GM21515 (cell line): Measurements from ENCODE around the gene GALNT11.

Experiments used
- ATAC-seq: cut with Tn5 transposase; IDR thresholded peaks from one replicate; pipeline ENCODE4 v1.9.1; 2021; ENCODE audit not compliant: unreplicated experiment

GALNT11 gene

GRCh38 chr7:152115021-152115718, 89.7 kb downstream of the GALNT11 start:
- no peak for ATAC-seq

DNA sequence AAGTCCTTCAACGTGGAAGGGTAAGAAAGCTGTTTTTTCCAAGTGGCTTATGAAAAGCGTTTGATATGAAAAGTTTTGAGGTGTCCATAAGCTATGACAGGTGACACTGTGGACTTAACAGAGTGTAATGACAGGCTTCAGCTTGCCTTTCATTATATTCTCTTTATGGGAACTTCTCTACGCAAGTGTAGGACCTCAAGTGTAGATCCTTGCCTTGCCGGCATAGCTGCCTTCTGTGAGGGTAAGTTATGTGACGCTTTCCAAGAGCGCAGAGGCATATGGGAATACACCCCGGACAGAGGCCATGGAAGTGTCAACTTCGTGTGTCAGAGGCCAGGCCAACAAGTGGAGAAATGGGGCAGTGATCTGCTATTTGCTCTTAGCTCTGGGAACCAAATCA, 91.9 kb downstream of the GALNT11 start:
- no peak for ATAC-seq

DNA sequence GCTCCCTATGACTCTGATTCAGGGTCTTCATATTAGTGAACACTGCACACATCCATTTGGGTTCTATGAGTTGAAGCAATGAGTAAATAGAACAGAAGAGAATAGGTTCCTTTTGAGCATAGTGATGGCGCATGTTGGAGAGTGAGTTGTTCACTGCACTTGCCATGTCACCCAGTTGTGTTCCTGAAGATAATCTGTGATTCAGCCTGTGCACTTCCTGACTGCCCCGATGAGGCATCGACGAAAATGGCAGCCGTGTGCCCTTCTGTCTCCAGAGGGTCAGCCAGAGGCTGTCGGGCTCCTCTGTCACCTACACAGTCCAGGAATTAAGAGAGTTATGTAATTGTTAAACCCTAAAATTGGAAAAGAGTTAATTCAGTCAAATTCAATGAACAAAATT, 94.7 kb downstream of the GALNT11 start:
- ATAC-seq = no peak

DNA sequence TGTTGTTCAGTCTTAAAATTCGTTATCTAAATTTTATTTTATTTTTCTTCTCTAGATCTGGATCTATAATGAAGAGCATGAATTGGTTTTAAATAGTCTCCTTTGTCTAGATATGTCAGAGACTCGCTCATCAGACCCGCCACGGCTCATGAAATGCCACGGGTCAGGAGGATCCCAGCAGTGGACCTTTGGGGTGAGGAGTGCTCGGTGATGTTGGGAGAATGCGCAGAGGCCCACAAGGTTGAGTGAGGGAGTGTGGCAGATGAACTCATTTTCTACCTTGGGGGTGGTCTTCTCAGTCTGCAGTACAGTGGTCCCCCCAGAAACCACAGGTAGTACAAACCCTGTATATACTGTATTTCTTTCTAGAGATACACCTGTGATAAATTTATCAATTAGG, 95.3 kb downstream of the GALNT11 start:
- ATAC-seq = no peak

- no peak for ATAC-seq
These were observed 96.0 kb downstream of the GALNT11 start for GRCh38 chr7:152121432-152121831.

- ATAC-seq = no peak
These were observed 97.1 kb downstream of the GALNT11 start for GRCh38 chr7:152122540-152122939.

DNA sequence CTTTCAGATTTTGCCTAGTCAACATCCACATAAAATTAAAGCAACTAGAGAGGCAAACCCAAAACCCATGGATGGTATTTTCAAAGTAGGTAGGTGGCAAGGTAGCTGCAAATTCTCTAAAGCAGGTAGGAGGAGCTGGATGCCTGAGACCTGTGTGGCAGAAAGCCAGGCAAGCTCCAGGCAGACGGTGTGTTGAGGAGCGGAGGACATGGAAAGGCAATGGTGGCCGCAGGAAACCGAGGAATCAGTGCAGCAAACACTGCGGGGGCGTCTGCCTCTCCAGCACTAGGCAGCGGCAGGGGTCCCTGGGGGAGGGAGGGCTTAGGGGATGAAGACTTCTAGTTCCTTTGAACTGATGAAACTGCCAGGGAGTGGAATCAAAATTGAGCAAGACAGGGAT, 101.3 kb downstream of the GALNT11 start:
- ATAC-seq = no peak

- no peak for ATAC-seq
These were observed 101.8 kb downstream of the GALNT11 start for GRCh38 chr7:152127229-152127628.

- ATAC-seq = no peak
These were observed 102.8 kb downstream of the GALNT11 start for GRCh38 chr7:152128252-152128651.

- ATAC-seq = no peak
These were observed 103.4 kb downstream of the GALNT11 start for GRCh38 chr7:152128741-152129461.

DNA sequence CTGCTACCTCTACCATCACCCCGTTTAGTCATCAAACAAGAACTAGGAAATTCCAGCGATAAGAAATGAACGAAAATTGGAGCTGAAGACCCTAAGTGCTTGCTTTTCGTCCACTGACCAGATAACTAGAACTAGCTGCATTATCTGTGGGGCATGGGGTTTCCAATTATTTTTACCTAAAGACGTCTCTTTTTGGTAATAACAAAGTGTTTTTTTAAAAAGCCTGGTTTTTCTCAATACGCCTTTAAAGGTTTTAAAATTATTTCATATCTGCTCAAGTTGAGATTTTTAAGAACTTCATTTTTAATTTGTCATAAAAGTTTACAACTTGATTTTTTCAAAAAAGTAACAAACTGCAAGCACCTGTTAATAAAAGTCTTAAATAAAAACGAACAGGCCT, 104.2 kb downstream of the GALNT11 start:
- no peak for ATAC-seq

- no peak for ATAC-seq
These were observed 105.5 kb downstream of the GALNT11 start for GRCh38 chr7:152130658-152131590.

GRCh38 chr7:152131981-152132494, 106.6 kb downstream of the GALNT11 start:
- ATAC-seq = no peak

GRCh38 chr7:152132812-152133211, 107.3 kb downstream of the GALNT11 start:
- ATAC-seq = no peak

- no peak for ATAC-seq
These were observed 108.3 kb downstream of the GALNT11 start for GRCh38 chr7:152133804-152134203.

GRCh38 chr7:152136686-152137085, 111.2 kb downstream of the GALNT11 start:
- ATAC-seq = no peak

DNA sequence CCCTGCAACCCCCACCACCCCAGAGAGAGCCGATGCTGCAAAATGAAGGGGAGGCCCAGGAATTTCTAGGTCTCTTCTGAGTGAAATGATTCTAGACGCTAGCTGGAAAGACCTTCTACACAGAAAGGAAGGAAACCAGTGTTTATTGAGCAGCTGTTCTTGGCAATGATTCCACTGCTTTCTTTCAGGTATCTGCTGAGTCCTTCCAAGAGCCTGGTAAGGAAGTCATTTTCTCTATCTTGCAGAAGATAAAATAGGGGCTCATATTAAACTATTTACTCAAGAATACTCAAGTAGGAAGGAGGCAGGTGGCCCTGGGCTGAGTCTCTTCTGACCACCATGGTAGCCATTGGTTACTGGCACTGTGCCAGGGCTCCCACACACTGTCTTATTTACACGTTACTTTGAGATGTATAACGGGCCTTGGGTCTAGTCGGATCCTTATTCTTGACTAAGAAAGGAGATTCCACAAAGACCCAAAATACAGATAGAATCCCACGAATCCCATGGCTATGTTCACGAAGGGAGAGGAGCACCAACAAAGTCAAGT, 112.1 kb downstream of the GALNT11 start:
- ATAC-seq = no peak

GRCh38 chr7:152140067-152140466, 114.6 kb downstream of the GALNT11 start:
- ATAC-seq = no peak

DNA sequence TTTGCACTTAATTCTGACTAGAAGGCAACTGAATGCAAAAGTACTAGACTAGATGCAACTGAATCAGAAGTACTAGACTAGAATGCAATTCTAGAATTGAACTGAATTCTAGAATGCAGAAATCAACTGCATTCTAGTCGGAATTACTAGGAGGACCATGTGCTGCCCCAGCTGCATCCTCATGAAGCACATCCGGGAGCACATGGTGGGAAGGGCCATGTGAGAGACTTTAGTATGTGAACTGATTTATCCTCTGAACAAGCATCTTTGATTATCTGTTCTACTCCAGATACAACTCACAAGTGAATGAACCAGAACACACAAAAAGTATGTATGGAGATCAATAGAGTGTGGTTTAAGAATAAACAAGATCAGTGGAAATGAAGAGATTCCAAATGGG, 115.1 kb downstream of the GALNT11 start:
- ATAC-seq = no peak

DNA sequence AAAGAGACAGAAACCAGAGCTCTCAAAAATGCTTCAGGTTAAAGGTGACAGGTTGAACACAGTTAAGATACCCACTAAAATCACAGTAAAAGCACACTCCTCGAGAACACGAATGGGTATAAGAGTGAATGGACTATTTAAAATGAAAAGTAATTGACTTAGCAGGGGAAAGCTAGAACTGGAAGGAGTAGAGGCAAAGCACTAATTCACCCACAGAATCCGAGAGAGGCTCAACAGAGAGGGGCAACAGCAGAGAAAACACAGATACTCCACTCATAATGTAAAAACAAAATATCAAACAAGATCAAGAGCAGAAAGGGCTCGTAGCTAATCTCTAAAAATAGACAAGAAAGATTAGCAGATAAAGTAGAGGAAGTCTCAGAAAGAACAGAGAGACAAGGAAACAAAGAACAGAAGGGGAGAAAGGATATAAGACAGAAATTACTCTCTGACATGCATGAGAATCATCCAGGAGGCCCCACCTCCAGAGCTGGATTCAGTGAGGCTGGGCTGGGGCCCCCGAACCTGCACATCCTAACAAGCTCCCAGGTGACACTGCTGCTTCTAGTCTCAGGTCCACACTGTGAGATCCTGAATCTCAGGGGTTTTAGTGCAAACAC, 117.6 kb downstream of the GALNT11 start:
- ATAC-seq = no peak
